ENCODE data around the gene RAD51B. TPM values are rescaled to one million over a fixed set of nuclear protein-coding genes. Genes with fewer than 3 reads are reported as not detected.

RAD51B gene
- total RNA-seq, 1 experiment from 2014 or later: 16.7 TPM

GRCh38 chr14:68162887-68163286 is 343.3 kb downstream of the RAD51B start:
- DNase-seq: no peak
- Histone ChIP-seq H3K56ac (ENCODE audit: insufficient read length, low read depth, low read length) (no peak overlapping the region), H3K23ac (ENCODE audit: insufficient read length, low read depth, low read length) (no peak overlapping the region), H3K4ac (ENCODE audit: low read depth, low read length) (no peak overlapping the region), H2AFZ (ENCODE audit: low read length) (no peak overlapping the region), H4K8ac (replicated peaks; ENCODE audit: insufficient read length, low read depth, low read length) (no peak overlapping the region), H3K79me1 (ENCODE audit: insufficient read depth, low read depth, low read length, poor library complexity, severe bottlenecking) (no peaks in the 10 kb centered on the region), H3K18ac (ENCODE audit: insufficient read length, low read depth, low read length) (no peak overlapping the region), H2BK120ac (ENCODE audit: low read depth, low read length, poor library complexity, severe bottlenecking) (no peak overlapping the region), H2BK15ac (ENCODE audit: low read depth, low read length) (no peak overlapping the region), H4K5ac (ENCODE audit: insufficient read length, low read depth, low read length) (no peak overlapping the region), H4K20me1 (ENCODE audit: control insufficient read depth, insufficient read depth, insufficient read length) (no peaks in the 10 kb centered on the region), H2BK12ac (ENCODE audit: insufficient read length, low read depth, low read length) (no peak overlapping the region), H2AK5ac (ENCODE audit: insufficient read length, low read length) (no peak overlapping the region), H3K9ac (ENCODE audit: extremely low read depth, insufficient read length, low read length) (no peak overlapping the region), H3K9me3 (ENCODE audit: control insufficient read depth, low read depth, low read length) (no peaks in the 10 kb centered on the region), H4K91ac (ENCODE audit: insufficient read length, low read depth, low read length) (no peak overlapping the region), H3K27ac (ENCODE audit: insufficient read length, low read depth, low read length) (no peak overlapping the region), H3K27me3 (ENCODE audit: insufficient read depth, low read length) (no peaks in the 10 kb centered on the region), H3K79me2 (ENCODE audit: insufficient read depth, low read length) (no peaks in the 10 kb centered on the region), H2BK20ac (ENCODE audit: low read depth, low read length, poor library complexity, severe bottlenecking) (no peak overlapping the region), H3K23me2 (ENCODE audit: insufficient read length, low read depth, low read length, poor library complexity, severe bottlenecking) (no peaks in the 10 kb centered on the region), H3K4me2 (ENCODE audit: insufficient read depth, insufficient read length, low read length) (no peak overlapping the region), H2BK5ac (ENCODE audit: insufficient read length, low read length) (no peak overlapping the region), H3K14ac (ENCODE audit: insufficient read depth, low read length) (no peak overlapping the region), H3K4me1 (ENCODE audit: insufficient read depth, low read length) (no peaks in the 10 kb centered on the region; the same call in 1 of the 2 replicates), H3T11ph (ENCODE audit: low read length) (no peak overlapping the region)
- Mint-ChIP-seq H3K36me3 (ENCODE audit: insufficient read depth in 1 of 3, low read depth in 3 of 3) (no peaks in the 10 kb centered on the region), H3K27ac (no peak overlapping the region), H3K4me1 (peaks cover 11 to 14% of the 10 kb centered on the region in 2 experiments), H3K4me3 (no peak overlapping the region), H3K9me3 (no peaks in the 10 kb centered on the region), H3K27me3 (ENCODE audit: low read depth) (no peaks in the 10 kb centered on the region)
- TF ChIP-seq CTCF (conservative IDR thresholded peaks at IDR 0.05): no peak
- no CpG with 5 or more reads among the region's 4 CpGs for WGBS (ENCODE audit: extremely low coverage, insufficient read length, low lambda C conversion rate)
